Globus pallidus (tissue), 1 donor: ENCODE measurements around the gene TECPR1.
"Not testable (repeated sequence)": the region's sequence is repeated elsewhere in the genome, so short reads cannot be mapped to it uniquely, and the experiment has no call there.

Experiments
- DNase-seq: peaks from one replicate; pipeline ENCODE4 v3.0.0-alpha.2; 2015; ENCODE audit warnings: low spot score

TECPR1 gene

GRCh38 chr7:98224701-98225181 is 27.3 kb downstream of the TECPR1 start:
- DNase-seq = no peak

- no peak for DNase-seq
Observed at GRCh38 chr7:98223898-98224700, 27.9 kb downstream of the TECPR1 start.

GRCh38 chr7:98223351-98223897 is 28.6 kb downstream of the TECPR1 start:
- DNase-seq = no peak

DNA sequence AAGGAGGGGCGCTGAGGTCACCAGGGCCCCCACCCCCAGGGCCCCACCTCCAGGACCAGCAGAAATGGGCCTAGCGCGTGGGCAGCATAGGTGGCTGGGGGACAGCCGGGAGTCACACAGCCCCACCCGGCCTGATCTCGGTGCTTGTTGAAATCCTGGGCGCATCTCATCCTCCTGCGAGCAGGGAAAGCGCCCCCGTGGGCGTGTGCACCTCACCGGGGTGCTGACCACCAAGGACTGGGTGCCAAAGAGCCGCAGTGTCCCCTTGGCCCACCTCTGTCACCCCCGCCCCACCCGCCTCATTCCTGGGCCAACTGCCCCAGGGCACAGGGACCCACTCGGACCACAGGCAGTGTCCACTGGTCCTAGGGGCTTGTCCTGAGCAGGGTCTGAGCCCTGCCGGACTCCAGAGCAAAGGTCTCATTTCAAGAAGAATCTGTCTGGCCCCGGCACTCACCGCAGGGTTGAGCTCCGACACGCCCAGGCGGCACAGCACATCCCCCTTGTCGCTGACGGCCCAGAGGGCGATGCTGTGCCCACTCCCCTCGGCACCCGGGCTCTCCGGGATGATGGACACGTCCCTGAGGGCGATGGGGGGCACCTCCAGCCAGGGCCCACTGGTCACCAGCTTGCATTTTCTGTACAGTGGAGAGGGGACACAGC is 29.4 kb downstream of the TECPR1 start:
- no peak for DNase-seq

- DNase-seq = no peak
Observed at GRCh38 chr7:98221611-98222532, 30.2 kb downstream of the TECPR1 start.

DNA sequence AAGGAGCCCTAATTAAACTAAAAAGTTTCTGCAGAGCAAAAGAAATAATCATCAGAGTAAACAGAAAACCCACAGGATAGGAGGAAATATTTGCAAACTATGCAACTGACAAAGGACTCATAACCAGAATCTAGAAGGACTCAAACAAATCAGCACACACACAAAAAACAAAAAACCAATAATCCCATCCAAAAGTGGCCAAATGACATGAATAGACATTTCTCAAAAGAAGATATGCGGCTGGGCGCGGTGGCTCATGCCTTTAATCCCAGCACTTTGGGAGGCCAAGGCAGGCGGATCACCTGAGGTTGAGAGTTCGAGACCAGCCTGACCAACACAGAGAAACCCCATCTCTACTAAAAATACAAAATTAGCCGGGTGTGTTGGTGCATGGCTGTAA is 32.6 kb downstream of the TECPR1 start:
- not testable (repeated sequence) for DNase-seq

- peak; percentile 87 for DNase-seq
Observed at GRCh38 chr7:98217623-98218582, 34.1 kb downstream of the TECPR1 start.

DNA sequence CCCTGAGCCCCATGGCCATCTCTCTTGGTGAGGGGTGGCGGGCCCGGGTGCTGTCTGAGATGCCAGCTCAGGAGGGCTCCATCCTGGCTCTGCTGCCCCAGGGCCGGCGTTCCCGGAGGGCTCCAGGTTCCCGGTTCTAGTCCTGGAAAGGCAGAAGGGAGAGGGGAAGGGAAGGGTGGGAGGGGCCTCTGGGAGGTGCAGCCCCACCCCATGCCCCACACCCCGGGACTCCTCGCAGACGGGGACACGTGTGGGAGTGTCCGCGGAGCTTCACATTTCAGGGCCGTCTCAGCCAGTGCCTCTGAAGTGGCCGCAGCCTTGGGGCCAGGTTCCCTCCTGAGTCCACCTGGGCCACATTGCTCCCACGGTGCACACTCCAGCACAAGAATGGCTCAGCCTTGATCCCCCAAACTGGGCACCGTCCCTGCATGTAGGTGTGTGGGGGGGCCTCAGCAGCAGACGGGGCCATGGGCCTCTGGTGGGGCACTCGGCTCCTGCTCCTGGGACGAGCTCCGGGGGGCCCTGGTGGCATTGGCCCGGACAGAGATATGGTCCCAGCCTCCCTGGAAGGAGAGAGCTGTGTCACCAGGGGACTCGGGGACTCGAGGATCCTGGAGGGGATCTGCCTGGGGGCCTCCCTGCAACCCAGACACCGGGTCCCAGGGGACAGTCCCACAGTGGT is 35.0 kb downstream of the TECPR1 start:
- no peak for DNase-seq

DNA sequence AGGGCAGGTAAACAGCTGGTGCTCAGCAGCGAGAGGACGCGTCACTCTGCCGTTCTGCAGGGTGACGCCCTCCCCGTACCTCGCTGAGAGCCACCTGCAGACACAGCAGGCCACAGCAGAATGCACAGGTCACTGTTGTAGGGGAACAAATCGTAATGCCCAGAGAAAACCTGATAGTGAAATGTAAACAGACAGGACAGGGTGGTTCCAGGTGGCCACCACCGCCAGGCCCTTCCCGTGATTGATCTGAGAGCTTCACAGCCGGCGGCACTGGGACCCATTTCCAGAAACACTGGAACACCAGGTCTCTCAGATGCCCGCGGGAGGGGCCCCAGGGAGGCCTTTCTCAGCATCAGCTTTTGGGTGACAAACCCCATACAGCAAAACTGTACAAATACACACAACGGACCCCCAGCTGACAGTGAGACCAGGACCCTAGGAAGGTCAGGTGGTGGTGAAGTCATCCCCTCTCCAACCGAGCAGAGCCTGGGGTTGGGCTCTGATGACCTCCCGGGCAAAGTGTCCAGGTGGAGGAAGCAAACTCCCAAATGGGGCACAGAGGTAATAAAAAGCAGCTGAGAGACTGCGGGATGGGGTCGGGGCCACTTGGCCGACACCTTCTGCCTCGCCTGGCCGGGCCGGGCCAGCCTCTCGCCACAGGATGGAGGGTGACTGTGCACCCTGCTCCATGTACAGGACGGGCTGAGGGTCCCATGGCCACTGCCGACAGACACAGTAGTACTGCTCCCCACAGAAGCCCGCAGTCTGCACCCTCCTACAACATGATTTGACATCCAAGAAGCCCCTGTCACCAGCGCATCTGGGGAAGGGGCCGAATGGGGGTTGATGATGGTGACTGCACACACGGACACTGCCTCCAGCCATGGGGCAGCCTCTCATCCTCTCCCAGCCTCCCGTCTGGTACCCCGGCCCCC is 36.2 kb downstream of the TECPR1 start:
- no peak for DNase-seq

DNA sequence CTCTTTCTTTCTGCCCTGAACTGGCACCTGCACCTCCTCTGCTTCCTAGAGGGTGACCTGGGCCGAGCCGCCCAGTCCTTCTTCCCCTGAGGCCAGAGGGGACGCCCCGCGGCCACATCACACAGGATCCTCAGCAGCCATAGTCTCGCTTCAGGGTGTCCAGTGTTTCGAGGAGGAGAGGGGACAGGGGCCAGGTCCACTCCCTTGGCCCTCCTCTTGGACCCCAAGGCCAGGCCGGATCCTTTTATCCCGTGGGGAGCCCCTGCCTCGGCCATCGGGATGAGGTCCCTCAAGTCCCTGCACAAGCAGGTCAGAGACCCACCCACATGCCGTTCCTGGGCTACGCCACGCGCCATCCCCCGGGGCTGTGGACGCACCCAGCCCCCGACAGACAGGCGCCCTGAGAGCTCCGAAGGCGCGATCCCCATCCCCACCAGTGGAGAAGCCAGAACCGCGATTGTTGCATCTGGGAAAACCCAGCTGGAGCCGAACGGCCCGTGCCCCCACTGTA is 37.2 kb downstream of the TECPR1 start:
- no peak for DNase-seq

- no peak for DNase-seq
Observed at GRCh38 chr7:98213888-98214810, 37.9 kb downstream of the TECPR1 start.

- no peak for DNase-seq
Observed at GRCh38 chr7:98213296-98213887, 38.6 kb downstream of the TECPR1 start.

GRCh38 chr7:98212532-98213041 is 39.4 kb downstream of the TECPR1 start:
- no peak for DNase-seq

DNA sequence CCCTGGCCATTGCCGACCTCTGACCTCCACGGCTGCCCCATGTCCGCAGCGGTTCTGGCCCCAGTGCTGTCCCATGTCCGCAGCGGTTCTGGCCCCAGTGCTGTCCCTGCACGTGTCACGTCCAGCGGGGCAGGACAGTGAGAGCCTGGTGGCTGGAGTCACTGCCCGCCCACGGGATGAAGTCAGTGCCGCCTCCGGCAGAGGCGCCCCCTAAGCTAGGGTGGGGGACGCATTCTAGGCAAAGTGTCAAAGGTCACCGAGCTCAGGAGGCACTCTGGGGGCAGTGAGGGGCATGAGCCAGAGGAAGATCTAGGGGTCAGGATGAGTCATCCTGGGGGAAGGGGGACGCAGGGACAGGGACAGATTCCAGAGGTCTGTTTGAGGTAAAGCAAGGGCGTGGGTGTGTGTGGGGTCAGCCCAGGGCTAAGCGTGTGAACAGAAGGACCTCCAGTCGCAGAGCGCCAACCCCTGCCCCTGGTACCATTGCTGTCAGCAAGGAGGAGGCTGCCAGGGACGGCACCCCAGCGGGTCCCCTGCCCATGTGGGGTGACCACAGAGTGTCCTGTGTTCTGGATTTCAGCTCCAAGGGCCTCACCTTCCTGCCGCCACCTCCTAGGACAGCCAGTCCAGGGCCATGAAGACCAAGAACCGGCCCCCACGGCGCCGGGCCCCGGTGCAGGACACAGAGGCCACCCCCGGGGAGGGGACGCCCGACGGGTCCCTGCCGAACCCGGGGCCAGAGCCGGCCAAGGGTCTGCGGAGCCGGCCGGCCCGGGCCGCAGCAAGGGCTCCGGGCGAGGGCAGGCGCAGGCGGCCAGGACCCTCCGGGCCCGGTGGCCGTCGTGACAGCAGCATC is 40.1 kb downstream of the TECPR1 start:
- no peak for DNase-seq

DNA sequence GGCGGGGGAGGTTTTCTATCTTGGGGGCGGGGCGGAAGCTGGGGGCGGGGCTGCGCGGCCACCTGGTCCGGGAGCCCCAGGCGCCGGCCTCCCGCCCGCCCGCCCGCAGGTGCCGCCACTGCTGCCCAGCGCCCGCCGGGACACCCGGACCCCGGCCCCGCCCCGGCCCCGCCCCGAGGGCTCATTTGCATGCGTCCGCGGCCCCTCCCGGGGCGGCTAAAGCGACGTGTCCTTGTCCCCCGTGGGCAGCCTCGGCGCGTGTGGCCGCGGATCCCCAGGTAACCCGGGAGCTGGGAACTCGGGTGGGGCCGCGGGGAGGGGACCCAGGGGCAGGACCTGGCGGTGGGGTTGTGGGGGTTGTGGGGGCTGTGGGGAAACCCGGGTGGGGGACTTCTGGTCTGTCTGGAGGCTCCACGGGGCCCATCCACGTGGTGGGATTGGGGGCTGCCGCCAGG is 40.8 kb downstream of the TECPR1 start, which contains the start of gene BHLHA15:
Gene BHLHA15, plus strand, starts transcription at position 219 of the 455 bp plus-strand sequence. CDS start 871 bp downstream, outside the sequence.
- DNase-seq = no peak
